B cell (primary cell): ENCODE results near the gene PTAR1. TPM values are rescaled to one million over a fixed set of nuclear protein-coding genes. Genes with fewer than 3 reads are reported as not detected.

Experiments
- ATAC-seq: fragments of 200-7000 bp; cut with Tn5 transposase; one replicate; pipeline ENCODE4 v1.10.0; 2021; ENCODE audit warnings: low read depth, mild to moderate bottlenecking, moderate number of reproducible peaks, moderate library complexity
- CTCF ChIA-PET: fragments of 350-600 bp; sonication (Branson Sonifier 250); formaldehyde crosslinking; loops from one replicate; lab custom pipeline; 2021; ENCODE audit warnings: antibody characterized with exemption, inconsistent platforms; lab: Charles Lee
- POLR2A ChIA-PET: fragments of 350-600 bp; sonication (Branson Sonifier 250); formaldehyde crosslinking; loops from one replicate; lab custom pipeline; 2021; ENCODE audit warnings: antibody characterized with exemption; lab: Charles Lee
- DNase-seq: peaks from one replicate; pipeline ENCODE4 v3.0.0; 2013
- H2AFZ ChIP-seq: 2 replicates; pipeline ENCODE4 v1.6.1; 2012; ENCODE audit warnings: mild to moderate bottlenecking, low read depth, low read length; ENCODE audit not compliant: insufficient read depth, poor library complexity, severe bottlenecking
- H3K27ac ChIP-seq, 2 donors: 1 replicate in 1 of 2; 2 replicates in 1 of 2; pipeline ENCODE4 v1.5.1; 2012 to 2013; ENCODE audit warnings: low read length in 2 of 2, mild to moderate bottlenecking in 2 of 2, moderate library complexity in 1 of 2
- H3K27me3 ChIP-seq, 4 experiments: fragments of 200-600 bp in 1 of 4; sonication (generic) in 1 of 4; replicated peaks in 1 of 4; 1 replicate in 2 of 4; 2 replicates in 2 of 4; pipeline versions ENCODE4 v1.6.1 to v1.7.0; 2013 to 2016; ENCODE audit warnings: low read length in 3 of 4, mild to moderate bottlenecking in 2 of 4, mixed read lengths in 1 of 4, moderate library complexity in 1 of 4; ENCODE audit not compliant: insufficient read depth in 4 of 4, control insufficient read depth in 3 of 4; ENCODE audit errors: control extremely low read depth in 1 of 4
- H3K36me3 ChIP-seq, 2 experiments: replicated peaks in 1 of 2; 1 replicate in 1 of 2; 2 replicates in 1 of 2; pipeline versions ENCODE4 v1.6.1 to v1.7.1; 2013; ENCODE audit warnings: low read length in 1 of 2; ENCODE audit not compliant: insufficient read depth in 2 of 2, control insufficient read depth in 1 of 2; ENCODE audit errors: control extremely low read depth in 1 of 2, extremely low read depth in 1 of 2
- H3K4me1 ChIP-seq, 2 donors: fragments of 200-600 bp in 1 of 2; sonication (generic) in 1 of 2; 1 replicate in 1 of 2; 2 replicates in 1 of 2; pipeline versions ENCODE4 v1.5.1 to v1.6.1; 2013 to 2017; ENCODE audit warnings: low read length in 2 of 2; ENCODE audit not compliant: control insufficient read depth in 2 of 2, insufficient read depth in 2 of 2
- H3K4me2 ChIP-seq: replicated peaks from 2 replicates; pipeline ENCODE3; 2012; ENCODE audit warnings: mild to moderate bottlenecking, low read depth, low read length; ENCODE audit not compliant: poor library complexity, severe bottlenecking
- H3K4me3 ChIP-seq, 5 experiments: fragments of 200-600 bp in 1 of 5; sonication (generic) in 1 of 5; 1 replicate in 3 of 5; 2 replicates in 2 of 5; pipeline versions ENCODE4 v1.5.1 to v1.7.0; 2011 to 2016; ENCODE audit warnings: low read length in 4 of 5, mild to moderate bottlenecking in 4 of 5, low read depth in 2 of 5, control low read depth in 1 of 5, moderate library complexity in 1 of 5; ENCODE audit not compliant: insufficient read depth in 1 of 5; ENCODE audit errors: control extremely low read depth in 1 of 5, extremely low read depth in 1 of 5
- H3K79me2 ChIP-seq: fragments of 200-600 bp; sonication (generic); one replicate; pipeline ENCODE4 v1.6.0; 2016; ENCODE audit warnings: low read length; ENCODE audit not compliant: control insufficient read depth, insufficient read depth
- H3K9ac ChIP-seq: fragments of 200-600 bp; sonication (generic); 2 replicates; pipeline ENCODE4 v1.6.1; 2017; ENCODE audit warnings: mild to moderate bottlenecking, low read length, moderate library complexity
- H3K9me3 ChIP-seq, 3 donors: one replicate each; pipeline versions ENCODE4 v1.6.1 to v1.7.1; 2013; ENCODE audit warnings: low read length in 2 of 3; ENCODE audit not compliant: control insufficient read depth in 2 of 3, insufficient read depth in 1 of 3; ENCODE audit errors: control extremely low read depth in 1 of 3
- H4K20me1 ChIP-seq: 2 replicates; pipeline ENCODE4 v1.6.0; 2012; ENCODE audit warnings: mild to moderate bottlenecking, low read length; ENCODE audit not compliant: insufficient read depth, control insufficient read depth, poor library complexity, severe bottlenecking
- H3K27ac Mint-ChIP-seq: one replicate; pipeline ENCODE4 v1.8.0; 2021; ENCODE audit warnings: mixed read lengths
- H3K27me3 Mint-ChIP-seq: one replicate; pipeline ENCODE4 v1.8.0; 2021; ENCODE audit warnings: mixed read lengths
- H3K4me1 Mint-ChIP-seq: one replicate; pipeline ENCODE4 v1.8.0; 2021; ENCODE audit warnings: mixed read lengths
- H3K4me3 Mint-ChIP-seq: one replicate; pipeline ENCODE4 v1.8.0; 2021; ENCODE audit warnings: mixed read lengths
- H3K9me3 Mint-ChIP-seq: one replicate; pipeline ENCODE4 v1.8.0; 2022; ENCODE audit warnings: mixed read lengths; ENCODE audit not compliant: insufficient read depth
- CTCF ChIP-seq: fragments of 200-600 bp; IDR thresholded peaks from one replicate; pipeline ENCODE4 v1.8.0; 2022; ENCODE audit warnings: antibody characterized with exemption, mild to moderate bottlenecking
- EZH2 ChIP-seq: IDR thresholded peaks from 2 replicates; pipeline ENCODE4 v1.6.1; 2012; ENCODE audit warnings: borderline replicate concordance, low read depth, mild to moderate bottlenecking, moderate library complexity, low read length; ENCODE audit not compliant: insufficient read depth, poor library complexity, severe bottlenecking
- WGBS: methylation state at CpG from one replicate; pipeline ENCODE4 v1.1.5; 2013; ENCODE audit warnings: missing lambda C conversion rate; ENCODE audit not compliant: insufficient coverage; 5-methylcytosine and 5-hydroxymethylcytosine counted together
- intact Hi-C: fragments of 100-400 bp; cut with micrococcal nuclease; formaldehyde crosslinking; loops from one replicate; pipeline ENCODE4 v1.10.0; 2022
- polyA plus RNA-seq: library from polyadenylated mRNA; depleted of rRNA; stranded (reverse); fragments of >200 nt; gene quantifications from 2 replicates; pipeline ENCODE4 v1.2.3, GENCODE V29; 2012
- total RNA-seq, 2 donors: library from RNA; stranded (reverse); fragments of 120-200 nt in 1 of 2; gene quantifications; 1 replicate in 1 of 2; 2 replicates in 1 of 2; pipeline versions ENCODE4 v1.2.3 to v1.2.4, GENCODE V29; 2013 to 2022

Gene PTAR1
- total and polyA plus RNA-seq, 2 donors (not counting 1 experiment from before 2014, with no cell fraction given), result 20.5 to 72.1 TPM

GRCh38 chr9:69797675-69798074 lies 37.9 kb upstream of the PTAR1 start:
- Histone ChIP-seq H3K79me2 (no peaks in the 10 kb centered on the region), H3K4me1 (no peaks in the 10 kb centered on the region), H3K27me3 (peaks cover 0 to 4% (median 0%) of the 10 kb centered on the region in 4 experiments), H3K4me3 (no peak overlapping the region), H3K4me2 (no peak overlapping the region), H3K9ac (no peak overlapping the region), H3K36me3 (no peaks in the 10 kb centered on the region), H4K20me1 (no peaks in the 10 kb centered on the region), H3K27ac (no peak overlapping the region), H2AFZ (no peak overlapping the region), H3K9me3 (peaks cover 0 to 3% (median 0%) of the 10 kb centered on the region in 3 donors)
- Mint-ChIP-seq H3K27me3 (peaks cover 20% of the 10 kb centered on the region), H3K4me1 (no peaks in the 10 kb centered on the region), H3K4me3 (no peak overlapping the region), H3K27ac (no peak overlapping the region), H3K9me3 (no peaks in the 10 kb centered on the region)
- no CpG with 5 or more reads among the region's 1 CpG for WGBS
- TF ChIP-seq EZH2 (no peak), CTCF (no peak)
- ChIA-PET POLR2A (no interaction called here), CTCF (no interaction called here)
- DNase-seq, result no peak
- ATAC-seq, result no peak
- intact Hi-C loops, result no loop called here

GRCh38 chr9:69794356-69794755 lies 34.5 kb upstream of the PTAR1 start:
- no peak for DNase-seq
- no peak overlapping the region for H3K4me3 ChIP-seq
- no CpG with 5 or more reads among the region's 3 CpGs for WGBS
- no peak overlapping the region for H2AFZ ChIP-seq
- peaks cover 0 to 4% (median 0%) of the 10 kb centered on the region in 4 experiments for H3K27me3 ChIP-seq
- no peak for ATAC-seq
- H3K4me1 ChIP-seq, result no peaks in the 10 kb centered on the region
- H3K27ac ChIP-seq, result no peak overlapping the region
- intact Hi-C loops, result no loop called here
- no peak overlapping the region for H3K27ac Mint-ChIP-seq
- POLR2A ChIA-PET, result no interaction called here
- CTCF ChIA-PET, result no interaction called here
- no peaks in the 10 kb centered on the region for H3K36me3 ChIP-seq
- no peak overlapping the region for H3K4me3 Mint-ChIP-seq
- H3K9me3 Mint-ChIP-seq, result no peaks in the 10 kb centered on the region
- no peaks in the 10 kb centered on the region for H4K20me1 ChIP-seq
- H3K9ac ChIP-seq, result no peak overlapping the region
- no peaks in the 10 kb centered on the region for H3K79me2 ChIP-seq
- no peak overlapping the region for H3K4me2 ChIP-seq
- no peak for TF ChIP-seq CTCF
- no peak for TF ChIP-seq EZH2
- H3K4me1 Mint-ChIP-seq, result no peaks in the 10 kb centered on the region
- peaks cover 0 to under 1% (median 0%) of the 10 kb centered on the region in 3 donors for H3K9me3 ChIP-seq
- H3K27me3 Mint-ChIP-seq, result peaks cover 24% of the 10 kb centered on the region
